ENCODE data around the gene ILF2. TPM values are rescaled to one million over a fixed set of nuclear protein-coding genes. Genes with fewer than 3 reads are reported as not detected.

The ILF2 gene
- total RNA-seq, 1 experiment from 2014 or later = 420 TPM

GRCh38 chr1:153697191-153698019, 26.6 kb upstream of the ILF2 start:
- POLR2A ChIA-PET (ENCODE audit: low non-redundant PET) = interaction anchor here (0.6 kb wide), 1 partner anchor 34 kb away, joined by 7 read pairs; no protein-coding TSS in a partner anchor

GRCh38 chr1:153696741-153697140, 25.9 kb upstream of the ILF2 start:
- BruUV-seq (replicated peaks) = no TSS peak
- Histone ChIP-seq H3K4me1 (ENCODE audit: insufficient read depth, low read length, poor library complexity, severe bottlenecking) (peaks cover 7% of the 10 kb centered on the region), H3K27me3 (replicated peaks; ENCODE audit: insufficient read depth, low read depth, low read length, poor library complexity) (no peaks in the 10 kb centered on the region), H3K27ac (ENCODE audit: low read depth, low read length, poor library complexity, severe bottlenecking) (no peak overlapping the region), H3K4me3 (ENCODE audit: low read depth, low read length, poor library complexity, severe bottlenecking) (no peak overlapping the region), H3K36me3 (ENCODE audit: insufficient read depth, low read length, poor library complexity, severe bottlenecking) (no peaks in the 10 kb centered on the region), H3K9me3 (ENCODE audit: low read depth, low read length, poor library complexity, severe bottlenecking) (no peaks in the 10 kb centered on the region)
- no peak for TF ChIP-seq EZH2 (IDR thresholded peaks at IDR 0.05; ENCODE audit: borderline replicate concordance, low read depth, low read length, poor library complexity, severe bottlenecking)
- TF ChIP-seq CTCF (conservative IDR thresholded peaks at IDR 0.05; ENCODE audit: low read depth, low read length) = no peak
- intact Hi-C loops (cut with micrococcal nuclease; ENCODE audit: unreplicated experiment) = no loop called here
- CTCF ChIA-PET = no interaction called here
- POLR2A ChIA-PET (ENCODE audit: low non-redundant PET) = no interaction called here
- DNase-seq (ENCODE audit: low spot score) = no peak

More at GRCh38 chr1:153697191-153698019, 26.6 kb upstream of the ILF2 start:
- Histone ChIP-seq H3K27me3 (replicated peaks; ENCODE audit: insufficient read depth, low read depth, low read length, poor library complexity) (no peaks in the 10 kb centered on the region), H3K9me3 (ENCODE audit: low read depth, low read length, poor library complexity, severe bottlenecking) (no peaks in the 10 kb centered on the region), H3K4me3 (ENCODE audit: low read depth, low read length, poor library complexity, severe bottlenecking) (no peak overlapping the region), H3K36me3 (ENCODE audit: insufficient read depth, low read length, poor library complexity, severe bottlenecking) (no peaks in the 10 kb centered on the region), H3K27ac (ENCODE audit: low read depth, low read length, poor library complexity, severe bottlenecking) (no peak overlapping the region), H3K4me1 (ENCODE audit: insufficient read depth, low read length, poor library complexity, severe bottlenecking) (peaks cover 7% of the 10 kb centered on the region)
- CTCF ChIA-PET = no interaction called here
- intact Hi-C loops (cut with micrococcal nuclease; ENCODE audit: unreplicated experiment) = no loop called here
- DNase-seq (ENCODE audit: low spot score) = no peak
- no TSS peak for BruUV-seq (replicated peaks)
- TF ChIP-seq CTCF (conservative IDR thresholded peaks at IDR 0.05; ENCODE audit: low read depth, low read length) = no peak
- TF ChIP-seq EZH2 (IDR thresholded peaks at IDR 0.05; ENCODE audit: borderline replicate concordance, low read depth, low read length, poor library complexity, severe bottlenecking) = no peak

GRCh38 chr1:153693466-153693865, 22.7 kb upstream of the ILF2 start:
- H3K4me3 ChIP-seq (ENCODE audit: low read depth, low read length, poor library complexity, severe bottlenecking) = no peak overlapping the region
- no peak overlapping the region for H3K27ac ChIP-seq (ENCODE audit: low read depth, low read length, poor library complexity, severe bottlenecking)
- POLR2A ChIA-PET (ENCODE audit: low non-redundant PET) = no interaction called here
- H3K36me3 ChIP-seq (ENCODE audit: insufficient read depth, low read length, poor library complexity, severe bottlenecking) = no peaks in the 10 kb centered on the region
- peaks cover 6% of the 10 kb centered on the region for H3K4me1 ChIP-seq (ENCODE audit: insufficient read depth, low read length, poor library complexity, severe bottlenecking)
- intact Hi-C loops (cut with micrococcal nuclease; ENCODE audit: unreplicated experiment) = no loop called here
- no peaks in the 10 kb centered on the region for H3K9me3 ChIP-seq (ENCODE audit: low read depth, low read length, poor library complexity, severe bottlenecking)
- no TSS peak for BruUV-seq (replicated peaks)
- CTCF ChIA-PET = no interaction called here
- no peaks in the 10 kb centered on the region for H3K27me3 ChIP-seq (replicated peaks; ENCODE audit: insufficient read depth, low read depth, low read length, poor library complexity)
- TF ChIP-seq EZH2 (IDR thresholded peaks at IDR 0.05; ENCODE audit: borderline replicate concordance, low read depth, low read length, poor library complexity, severe bottlenecking) (no peak), CTCF (conservative IDR thresholded peaks at IDR 0.05; ENCODE audit: low read depth, low read length) (no peak)
- DNase-seq (ENCODE audit: low spot score) = no peak

All from A673 (cell line).